Progenitor cell of endocrine pancreas (in vitro differentiated cells): ENCODE measurements around the gene MICU2. TPM values are rescaled to one million over a fixed set of nuclear protein-coding genes. Genes with fewer than 3 reads are reported as not detected.
"Not testable (repeated sequence)": the region's sequence is repeated elsewhere in the genome, so short reads cannot be mapped to it uniquely, and the experiment has no call there.

ENCODE experiments used
- DNase-seq: peaks from one replicate; pipeline ENCODE4 v3.0.0; 2021; ENCODE audit warnings: low spot score; ENCODE audit not compliant: unreplicated experiment
- H3K27ac Mint-ChIP-seq: 2 replicates; pipeline ENCODE4 v1.8.0; 2021; ENCODE audit warnings: mild to moderate bottlenecking, moderate library complexity, mixed read lengths
- H3K27me3 Mint-ChIP-seq: 2 replicates; pipeline ENCODE4 v1.8.0; 2021; ENCODE audit warnings: mixed read lengths
- H3K36me3 Mint-ChIP-seq: 2 replicates; pipeline ENCODE4 v1.8.0; 2022; ENCODE audit warnings: mixed read lengths; ENCODE audit not compliant: insufficient read depth
- H3K4me1 Mint-ChIP-seq: 2 replicates; pipeline ENCODE4 v1.8.0; 2021; ENCODE audit warnings: low read depth, mixed read lengths
- H3K4me3 Mint-ChIP-seq: 2 replicates; pipeline ENCODE4 v1.8.0; 2021; ENCODE audit warnings: low read depth, mild to moderate bottlenecking, moderate library complexity, mixed read lengths
- H3K9me3 Mint-ChIP-seq: 2 replicates; pipeline ENCODE4 v1.8.0; 2021; ENCODE audit warnings: low read depth, mixed read lengths
- total RNA-seq: library from RNA; stranded (reverse); gene quantifications from 2 replicates; pipeline ENCODE4 v1.2.1, GENCODE V29; 2021
- TF ChIP-seq, protein P1 (sequence below): fragments of 200-600 bp; sonication (generic); IDR thresholded peaks from one replicate; pipeline ENCODE4 v1.5.0; 2021; ENCODE audit warnings: antibody characterized with exemption, mild to moderate bottlenecking; ENCODE audit not compliant: unreplicated experiment

The MICU2 gene
- total RNA-seq, 1 donor from 2014 or later, result 45.3 TPM

DNA sequence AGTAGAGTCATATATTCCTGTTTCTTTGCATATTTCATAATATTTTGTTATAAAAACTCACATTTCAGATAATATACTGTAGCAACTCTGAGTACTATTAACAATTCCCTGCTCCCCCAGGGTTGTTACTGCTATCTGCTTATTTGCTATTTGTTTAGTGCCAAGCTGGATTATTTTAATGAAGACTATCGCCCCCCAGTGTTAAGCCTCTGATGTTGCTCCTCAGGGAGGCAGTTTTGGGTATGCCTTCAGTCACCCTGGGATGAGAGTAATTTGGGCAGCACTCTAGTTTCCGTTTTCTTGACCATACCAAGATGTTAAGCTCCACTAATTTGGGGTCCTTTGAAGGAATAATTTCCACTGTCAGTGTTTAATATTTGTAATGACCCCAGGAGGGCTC, 46.0 kb downstream of the MICU2 start:
- no peak for DNase-seq
- TF ChIP-seq, protein P1, sequence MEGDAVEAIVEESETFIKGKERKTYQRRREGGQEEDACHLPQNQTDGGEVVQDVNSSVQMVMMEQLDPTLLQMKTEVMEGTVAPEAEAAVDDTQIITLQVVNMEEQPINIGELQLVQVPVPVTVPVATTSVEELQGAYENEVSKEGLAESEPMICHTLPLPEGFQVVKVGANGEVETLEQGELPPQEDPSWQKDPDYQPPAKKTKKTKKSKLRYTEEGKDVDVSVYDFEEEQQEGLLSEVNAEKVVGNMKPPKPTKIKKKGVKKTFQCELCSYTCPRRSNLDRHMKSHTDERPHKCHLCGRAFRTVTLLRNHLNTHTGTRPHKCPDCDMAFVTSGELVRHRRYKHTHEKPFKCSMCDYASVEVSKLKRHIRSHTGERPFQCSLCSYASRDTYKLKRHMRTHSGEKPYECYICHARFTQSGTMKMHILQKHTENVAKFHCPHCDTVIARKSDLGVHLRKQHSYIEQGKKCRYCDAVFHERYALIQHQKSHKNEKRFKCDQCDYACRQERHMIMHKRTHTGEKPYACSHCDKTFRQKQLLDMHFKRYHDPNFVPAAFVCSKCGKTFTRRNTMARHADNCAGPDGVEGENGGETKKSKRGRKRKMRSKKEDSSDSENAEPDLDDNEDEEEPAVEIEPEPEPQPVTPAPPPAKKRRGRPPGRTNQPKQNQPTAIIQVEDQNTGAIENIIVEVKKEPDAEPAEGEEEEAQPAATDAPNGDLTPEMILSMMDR, result peak; percentile 41

DNA sequence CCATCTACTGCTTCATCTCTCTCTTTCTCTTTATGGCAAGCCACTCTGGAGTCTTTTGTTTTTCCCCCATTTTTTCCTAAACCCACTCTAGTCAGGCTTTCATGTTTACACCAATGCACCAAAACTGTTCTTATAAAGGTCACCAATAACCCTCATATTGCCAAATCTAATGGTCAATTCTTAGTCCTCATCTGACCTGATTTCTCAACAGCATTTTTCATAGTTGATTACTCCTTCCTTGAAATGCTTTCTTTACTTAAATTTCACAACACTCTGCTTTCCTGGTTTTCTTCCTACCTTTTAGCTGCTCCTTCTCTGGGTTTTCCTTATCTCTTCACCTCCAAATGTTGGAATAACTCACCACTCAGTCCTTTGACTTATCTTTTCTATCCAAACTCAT, 47.9 kb downstream of the MICU2 start:
- Mint-ChIP-seq H3K36me3 (peaks cover 42% of the 10 kb centered on the region), H3K9me3 (peaks cover 19% of the 10 kb centered on the region), H3K4me1 (no peaks in the 10 kb centered on the region), H3K27ac (no peak overlapping the region), H3K27me3 (no peaks in the 10 kb centered on the region), H3K4me3 (no peak overlapping the region)
- TF ChIP-seq, protein P1, result no peak
- DNase-seq, result no peak

More for the DNA sequence above, 46.0 kb downstream of the MICU2 start:
- H3K27me3 Mint-ChIP-seq, result no peaks in the 10 kb centered on the region
- H3K36me3 Mint-ChIP-seq, result peaks cover 43% of the 10 kb centered on the region
- H3K27ac Mint-ChIP-seq, result no peak overlapping the region
- no peak overlapping the region for H3K4me3 Mint-ChIP-seq
- no peaks in the 10 kb centered on the region for H3K4me1 Mint-ChIP-seq
- peaks cover 21% of the 10 kb centered on the region for H3K9me3 Mint-ChIP-seq

DNA sequence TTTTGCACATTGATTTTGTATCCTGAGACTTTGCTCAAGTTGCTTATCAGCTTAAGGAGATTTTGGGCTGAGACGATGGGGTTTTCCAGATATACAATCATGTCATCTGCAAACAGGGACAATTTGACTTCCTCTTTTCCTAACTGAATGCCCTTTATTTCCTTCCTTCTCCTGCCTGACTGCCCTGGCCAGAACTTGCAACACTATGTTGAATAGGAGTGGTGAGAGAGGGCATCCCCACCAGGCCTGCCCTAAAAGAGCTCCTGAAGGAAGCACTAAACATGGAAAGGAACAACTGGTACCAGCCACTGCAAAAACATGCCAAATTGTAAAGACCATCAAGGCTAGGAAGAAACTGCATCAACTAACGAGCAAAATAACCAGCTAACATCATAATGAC, 50.7 kb downstream of the MICU2 start:
- H3K4me1 Mint-ChIP-seq, H3K4me3 Mint-ChIP-seq, H3K27ac Mint-ChIP-seq, H3K27me3 Mint-ChIP-seq, DNase-seq: not testable (repeated sequence)
- Mint-ChIP-seq H3K9me3 (peaks cover 21% of the 10 kb centered on the region), H3K36me3 (peaks cover 39% of the 10 kb centered on the region)

DNA sequence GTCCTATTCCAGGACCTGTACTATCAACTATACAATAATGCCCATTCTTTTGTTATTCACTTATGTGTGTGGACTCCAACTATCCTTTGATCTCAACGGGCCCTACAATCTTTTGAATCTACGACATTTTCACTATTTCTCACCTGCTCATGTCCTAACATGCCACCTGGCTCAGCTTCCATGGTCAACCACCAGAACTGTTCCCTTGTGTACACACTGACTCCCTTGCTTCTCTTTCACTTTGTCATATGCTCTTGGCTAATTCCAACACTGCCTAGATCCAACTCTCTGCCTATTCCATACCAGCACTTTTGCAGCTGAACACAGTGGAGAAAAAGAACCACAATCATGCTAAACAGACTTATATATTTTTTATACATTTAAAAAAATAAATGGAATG, 53.1 kb downstream of the MICU2 start:
- Mint-ChIP-seq H3K4me3 (no peak overlapping the region), H3K36me3 (peaks cover 31% of the 10 kb centered on the region), H3K4me1 (no peaks in the 10 kb centered on the region), H3K27me3 (no peaks in the 10 kb centered on the region), H3K9me3 (peaks cover 19% of the 10 kb centered on the region), H3K27ac (no peak overlapping the region)
- no peak for DNase-seq
- TF ChIP-seq, protein P1, result no peak

DNA sequence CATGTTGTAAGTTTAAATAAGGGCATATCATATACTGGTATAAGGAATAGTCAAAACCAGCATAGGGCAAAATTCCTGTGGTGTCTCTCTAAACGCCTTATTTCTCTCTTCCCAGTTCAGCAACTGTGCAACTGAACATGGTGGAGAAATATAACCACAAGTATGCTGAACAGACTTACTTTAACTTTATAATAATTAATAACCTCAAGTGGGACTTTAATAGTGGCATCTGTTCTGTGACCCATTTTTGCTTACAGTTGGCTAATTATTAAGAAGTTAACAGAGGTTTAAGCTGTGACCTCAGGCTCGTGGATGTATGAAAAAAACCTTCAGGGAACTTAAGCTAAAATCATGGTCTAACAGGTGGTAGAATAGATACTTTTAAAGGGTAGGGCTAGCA, 54.3 kb downstream of the MICU2 start:
- TF ChIP-seq, protein P1, result no peak
- H3K4me1 Mint-ChIP-seq, result no peaks in the 10 kb centered on the region
- DNase-seq, result no peak
- no peak overlapping the region for H3K4me3 Mint-ChIP-seq
- H3K9me3 Mint-ChIP-seq, result peaks cover 14% of the 10 kb centered on the region
- no peak overlapping the region for H3K27ac Mint-ChIP-seq
- peaks cover 35% of the 10 kb centered on the region for H3K36me3 Mint-ChIP-seq
- no peaks in the 10 kb centered on the region for H3K27me3 Mint-ChIP-seq

DNA sequence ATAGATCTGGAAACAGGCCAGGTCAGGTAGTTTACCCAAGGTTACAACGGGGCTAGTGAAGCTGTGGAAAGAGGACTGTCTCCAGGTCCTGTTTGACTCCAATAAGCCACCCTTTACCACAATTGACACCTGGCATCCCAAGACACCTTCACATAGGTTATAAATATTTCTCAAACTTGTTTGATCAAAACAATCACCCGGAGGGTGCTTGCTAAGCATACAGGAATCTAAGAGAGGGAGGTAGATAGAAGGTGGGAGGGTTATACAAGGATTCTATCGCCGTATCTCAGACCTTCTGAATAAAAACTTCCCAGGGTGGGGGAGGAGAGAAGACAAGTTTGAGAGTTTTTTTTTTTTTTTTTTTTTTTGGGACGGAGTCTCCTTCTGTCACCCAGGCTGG, 55.4 kb downstream of the MICU2 start:
- no peak overlapping the region for H3K27ac Mint-ChIP-seq
- peaks cover 32% of the 10 kb centered on the region for H3K36me3 Mint-ChIP-seq
- TF ChIP-seq, protein P1, result no peak
- H3K9me3 Mint-ChIP-seq, result peaks cover 13% of the 10 kb centered on the region
- no peak for DNase-seq
- H3K4me3 Mint-ChIP-seq, result no peak overlapping the region
- H3K4me1 Mint-ChIP-seq, result no peaks in the 10 kb centered on the region
- H3K27me3 Mint-ChIP-seq, result no peaks in the 10 kb centered on the region
